LNCaP clone FGC (cell line): Measurements from ENCODE around the gene CENPP.

Source experiments
- DNase-seq: peaks from one replicate; pipeline ENCODE4 v3.0.0-alpha.2; 2011; ENCODE audit warnings: low read depth
- H3K4me3 ChIP-seq: 2 replicates; pipeline ENCODE4 v1.5.1; 2011; ENCODE audit warnings: mild to moderate bottlenecking, low read depth, low read length, control low read depth
- CTCF ChIP-seq: IDR thresholded peaks from 2 replicates; pipeline ENCODE4 v1.5.1; 2012; ENCODE audit warnings: mild to moderate bottlenecking; ENCODE audit not compliant: control insufficient read depth, insufficient read depth; ENCODE audit errors: extremely low read depth

Gene CENPP

GRCh38 chr9:92295827-92296258 lies 29.9 kb upstream of the CENPP start:
- no peak overlapping the region for H3K4me3 ChIP-seq
- DNase-seq = peak; percentile 50
- no peak for TF ChIP-seq CTCF

- TF ChIP-seq CTCF = no peak
- no peak for DNase-seq
- H3K4me3 ChIP-seq = no peak overlapping the region
These were observed 28.1 kb upstream of the CENPP start for GRCh38 chr9:92297611-92298010.

- no peak for DNase-seq
- H3K4me3 ChIP-seq = no peak overlapping the region
These were observed 27.7 kb upstream of the CENPP start for GRCh38 chr9:92298036-92298435.

GRCh38 chr9:92299116-92299515 lies 26.6 kb upstream of the CENPP start:
- TF ChIP-seq CTCF = no peak
- no peak for DNase-seq
- H3K4me3 ChIP-seq = no peak overlapping the region

More at GRCh38 chr9:92298036-92298435, 27.7 kb upstream of the CENPP start:
- no peak for TF ChIP-seq CTCF

GRCh38 chr9:92300936-92301335 lies 24.8 kb upstream of the CENPP start:
- no peak for TF ChIP-seq CTCF
- DNase-seq = no peak

GRCh38 chr9:92308893-92309292 lies 16.9 kb upstream of the CENPP start:
- DNase-seq = no peak
- H3K4me3 ChIP-seq = no peak overlapping the region
- no peak for TF ChIP-seq CTCF

More at GRCh38 chr9:92300936-92301335, 24.8 kb upstream of the CENPP start:
- H3K4me3 ChIP-seq = no peak overlapping the region

GRCh38 chr9:92310562-92310961 lies 15.2 kb upstream of the CENPP start:
- no peak for DNase-seq
- TF ChIP-seq CTCF = no peak
- H3K4me3 ChIP-seq = no peak overlapping the region
